ENCODE data around the gene ZBTB47. TPM values are rescaled to one million over a fixed set of nuclear protein-coding genes. Genes with fewer than 3 reads are reported as not detected.

ZBTB47 gene
- total and polyA plus RNA-seq, 2 experiments from 2014 or later = 7.0 to 14.2 TPM

DNA sequence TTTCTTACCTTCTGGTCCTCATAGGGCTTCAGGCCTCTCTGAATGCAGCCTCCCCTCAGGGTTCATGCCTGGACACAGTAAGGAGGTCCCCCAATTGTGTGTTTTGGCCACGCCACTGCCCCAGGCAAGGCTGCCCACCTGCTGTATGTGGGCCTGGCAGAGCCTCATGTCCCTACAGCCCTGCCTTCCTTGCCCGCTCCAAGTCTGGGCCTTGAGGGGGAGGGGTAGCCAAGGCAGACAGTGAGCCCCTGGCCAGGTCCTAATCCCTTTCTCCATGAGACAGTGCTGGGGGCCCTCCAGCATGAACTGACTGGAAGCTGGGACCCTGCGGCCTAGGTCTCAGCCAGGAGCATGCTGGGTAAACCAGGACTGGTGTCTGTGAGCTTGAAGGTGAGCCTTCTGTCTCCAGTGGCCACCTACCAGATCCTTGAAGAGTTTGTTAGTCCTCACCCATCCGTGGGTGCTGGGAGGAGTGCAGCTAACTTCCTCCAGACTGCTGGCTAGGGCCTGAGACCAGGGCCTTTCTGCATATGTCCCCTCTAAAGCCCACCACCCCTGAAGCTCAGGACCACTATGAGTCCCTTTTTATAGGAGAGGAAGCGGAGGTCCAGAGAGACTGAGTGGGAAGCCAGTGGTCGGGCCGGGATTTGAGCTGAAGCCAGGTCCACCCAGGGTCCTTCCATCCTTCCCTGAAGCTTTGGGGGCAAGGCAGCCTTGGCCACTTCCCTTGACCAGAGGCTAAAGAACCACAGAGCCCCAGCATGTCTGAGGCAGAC, 8.7 kb downstream of the ZBTB47 start:
- Histone ChIP-seq H2AFZ (no peak overlapping the region), H3K4me2 (no peak overlapping the region), H3K27me3 (no peaks in the 10 kb centered on the region), H3K4me3 (no peak overlapping the region), H3K36me3 (replicated peaks; ENCODE audit: insufficient read depth, low read depth) (no peaks in the 10 kb centered on the region), H4K20me1 (ENCODE audit: insufficient read depth, poor library complexity, severe bottlenecking) (no peaks in the 10 kb centered on the region), H3K9me2 (replicated peaks; ENCODE audit: insufficient read depth) (no peaks in the 10 kb centered on the region), H3K4me1 (ENCODE audit: insufficient read depth) (no peaks in the 10 kb centered on the region), H3K27ac (no peak overlapping the region), H3K9me3 (ENCODE audit: low read depth) (no peaks in the 10 kb centered on the region), H3K79me2 (no peaks in the 10 kb centered on the region)
- WGBS (ENCODE audit: low lambda C conversion rate, missing lambda C conversion rate) = 88% methylated on average over 7 of the region's 7 CpGs
- TF ChIP-seq, protein P1, sequence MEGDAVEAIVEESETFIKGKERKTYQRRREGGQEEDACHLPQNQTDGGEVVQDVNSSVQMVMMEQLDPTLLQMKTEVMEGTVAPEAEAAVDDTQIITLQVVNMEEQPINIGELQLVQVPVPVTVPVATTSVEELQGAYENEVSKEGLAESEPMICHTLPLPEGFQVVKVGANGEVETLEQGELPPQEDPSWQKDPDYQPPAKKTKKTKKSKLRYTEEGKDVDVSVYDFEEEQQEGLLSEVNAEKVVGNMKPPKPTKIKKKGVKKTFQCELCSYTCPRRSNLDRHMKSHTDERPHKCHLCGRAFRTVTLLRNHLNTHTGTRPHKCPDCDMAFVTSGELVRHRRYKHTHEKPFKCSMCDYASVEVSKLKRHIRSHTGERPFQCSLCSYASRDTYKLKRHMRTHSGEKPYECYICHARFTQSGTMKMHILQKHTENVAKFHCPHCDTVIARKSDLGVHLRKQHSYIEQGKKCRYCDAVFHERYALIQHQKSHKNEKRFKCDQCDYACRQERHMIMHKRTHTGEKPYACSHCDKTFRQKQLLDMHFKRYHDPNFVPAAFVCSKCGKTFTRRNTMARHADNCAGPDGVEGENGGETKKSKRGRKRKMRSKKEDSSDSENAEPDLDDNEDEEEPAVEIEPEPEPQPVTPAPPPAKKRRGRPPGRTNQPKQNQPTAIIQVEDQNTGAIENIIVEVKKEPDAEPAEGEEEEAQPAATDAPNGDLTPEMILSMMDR (IDR thresholded peaks at IDR 0.05; ENCODE audit: poor library complexity) = no peak
- TF ChIP-seq EZH2phosphoT487 (IDR thresholded peaks at IDR 0.05; ENCODE audit: low read depth, severe bottlenecking, unreplicated experiment) (no peak), EZH2 (IDR thresholded peaks at IDR 0.05; ENCODE audit: borderline replicate concordance) (no peak)
- DNase-seq (ENCODE audit: low spot score) = no peak

DNA sequence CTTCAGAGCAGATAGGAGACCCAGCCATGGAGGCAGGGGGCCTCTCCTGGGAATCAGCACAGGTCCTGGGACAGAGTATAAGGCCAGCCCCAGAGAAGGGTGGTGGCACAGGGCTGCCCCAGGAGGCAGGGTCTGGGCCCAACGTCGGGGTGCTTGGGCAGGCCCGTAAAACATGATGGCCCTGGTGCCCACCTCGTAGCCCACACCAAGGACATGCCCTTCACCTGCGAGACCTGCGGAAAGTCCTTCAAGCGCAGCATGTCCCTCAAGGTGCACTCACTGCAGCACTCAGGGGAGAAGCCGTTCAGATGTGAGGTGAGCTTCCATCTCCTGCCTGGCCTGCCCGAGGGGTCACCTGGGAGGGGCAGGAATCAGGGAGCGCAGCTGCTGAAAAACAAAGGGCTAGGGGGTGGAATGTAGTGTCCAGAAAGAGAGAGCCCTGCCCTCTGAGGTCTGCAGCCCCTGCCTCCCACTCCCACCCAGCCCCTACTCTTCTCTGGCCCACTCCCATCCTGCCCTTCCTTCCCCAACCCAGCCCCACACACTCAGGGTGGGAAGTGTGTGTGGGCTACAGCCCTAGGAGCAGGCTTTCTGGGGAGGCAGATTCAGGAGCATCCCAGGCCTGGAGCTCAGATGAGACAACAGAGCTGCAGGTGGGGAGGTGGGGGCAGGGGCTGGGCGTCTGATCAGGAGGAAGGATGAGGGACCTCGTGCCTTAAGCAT, 9.5 kb downstream of the ZBTB47 start:
- no peak overlapping the region for H3K4me3 ChIP-seq
- no peak for DNase-seq (ENCODE audit: low spot score)

DNA sequence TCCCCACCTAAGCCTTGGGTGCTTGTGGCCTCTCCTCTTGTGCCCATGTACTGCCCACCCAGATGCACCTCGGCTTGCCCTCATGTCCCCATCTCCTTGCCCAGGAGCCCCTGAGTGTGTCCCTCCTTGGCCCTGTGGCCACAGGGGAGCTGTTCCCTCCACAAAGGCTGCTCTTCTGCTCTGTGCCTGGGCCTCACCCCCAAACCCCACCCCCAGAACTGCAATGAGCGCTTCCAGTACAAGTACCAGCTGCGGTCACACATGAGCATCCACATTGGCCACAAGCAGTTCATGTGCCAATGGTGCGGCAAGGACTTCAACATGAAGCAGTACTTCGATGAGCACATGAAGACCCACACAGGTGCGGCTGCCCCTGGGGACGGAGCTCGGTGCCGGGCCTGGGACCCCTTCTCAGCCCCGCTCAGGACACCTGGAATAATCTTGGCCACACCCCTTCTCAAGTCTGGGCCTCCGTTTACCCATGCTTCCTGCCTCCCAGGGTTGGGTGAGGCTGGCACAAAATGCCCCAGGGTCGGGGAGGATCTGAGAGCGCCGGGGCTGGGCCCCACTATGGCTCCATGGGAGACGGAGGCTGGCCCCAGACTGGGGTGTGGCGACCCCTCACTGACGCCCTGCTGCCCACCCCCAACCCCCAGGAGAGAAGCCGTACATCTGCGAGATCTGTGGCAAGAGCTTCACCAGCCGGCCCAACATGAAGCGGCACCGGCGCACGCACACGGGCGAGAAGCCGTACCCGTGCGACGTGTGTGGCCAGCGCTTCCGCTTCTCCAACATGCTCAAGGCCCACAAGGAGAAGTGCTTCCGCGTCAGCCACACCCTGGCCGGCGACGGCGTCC, 10.3 kb downstream of the ZBTB47 start:
- TF ChIP-seq EZH2 (IDR thresholded peaks at IDR 0.05; ENCODE audit: borderline replicate concordance) = no peak
- TF ChIP-seq, protein P1 (IDR thresholded peaks at IDR 0.05; ENCODE audit: poor library complexity) = no peak
- TF ChIP-seq EZH2phosphoT487 (IDR thresholded peaks at IDR 0.05; ENCODE audit: low read depth, severe bottlenecking, unreplicated experiment) = no peak
- Histone ChIP-seq H4K20me1 (ENCODE audit: insufficient read depth, poor library complexity, severe bottlenecking) (no peaks in the 10 kb centered on the region), H3K4me2 (no peak overlapping the region), H3K27me3 (no peaks in the 10 kb centered on the region), H3K4me3 (no peak overlapping the region), H3K9me2 (replicated peaks; ENCODE audit: insufficient read depth) (no peaks in the 10 kb centered on the region), H3K36me3 (replicated peaks; ENCODE audit: insufficient read depth, low read depth) (no peaks in the 10 kb centered on the region), H3K4me1 (ENCODE audit: insufficient read depth) (no peaks in the 10 kb centered on the region), H3K27ac (no peak overlapping the region), H3K9me3 (ENCODE audit: low read depth) (no peaks in the 10 kb centered on the region), H3K79me2 (no peaks in the 10 kb centered on the region), H2AFZ (no peak overlapping the region)
- 95% methylated on average over 29 of the region's 38 CpGs for WGBS (ENCODE audit: low lambda C conversion rate, missing lambda C conversion rate)
- no peak for DNase-seq (ENCODE audit: low spot score)

More for the DNA sequence above, 9.5 kb downstream of the ZBTB47 start:
- Histone ChIP-seq H3K79me2 (no peaks in the 10 kb centered on the region), H2AFZ (no peak overlapping the region), H3K27ac (no peak overlapping the region), H3K9me3 (ENCODE audit: low read depth) (no peaks in the 10 kb centered on the region), H4K20me1 (ENCODE audit: insufficient read depth, poor library complexity, severe bottlenecking) (no peaks in the 10 kb centered on the region), H3K4me2 (no peak overlapping the region), H3K27me3 (no peaks in the 10 kb centered on the region), H3K9me2 (replicated peaks; ENCODE audit: insufficient read depth) (no peaks in the 10 kb centered on the region), H3K36me3 (replicated peaks; ENCODE audit: insufficient read depth, low read depth) (no peaks in the 10 kb centered on the region), H3K4me1 (ENCODE audit: insufficient read depth) (no peaks in the 10 kb centered on the region)
- TF ChIP-seq, protein P1 (IDR thresholded peaks at IDR 0.05; ENCODE audit: poor library complexity) = no peak
- no peak for TF ChIP-seq EZH2phosphoT487 (IDR thresholded peaks at IDR 0.05; ENCODE audit: low read depth, severe bottlenecking, unreplicated experiment)
- TF ChIP-seq EZH2 (IDR thresholded peaks at IDR 0.05; ENCODE audit: borderline replicate concordance) = no peak
- 88% methylated on average over 10 of the region's 12 CpGs for WGBS (ENCODE audit: low lambda C conversion rate, missing lambda C conversion rate)

All from hepatocyte (in vitro differentiated cells).